Measurements from ENCODE around the gene SCAF4.

GRCh38 chr21:31667639-31668038 lies 64.3 kb downstream of the SCAF4 start:
- TF ChIP-seq, protein P1, sequence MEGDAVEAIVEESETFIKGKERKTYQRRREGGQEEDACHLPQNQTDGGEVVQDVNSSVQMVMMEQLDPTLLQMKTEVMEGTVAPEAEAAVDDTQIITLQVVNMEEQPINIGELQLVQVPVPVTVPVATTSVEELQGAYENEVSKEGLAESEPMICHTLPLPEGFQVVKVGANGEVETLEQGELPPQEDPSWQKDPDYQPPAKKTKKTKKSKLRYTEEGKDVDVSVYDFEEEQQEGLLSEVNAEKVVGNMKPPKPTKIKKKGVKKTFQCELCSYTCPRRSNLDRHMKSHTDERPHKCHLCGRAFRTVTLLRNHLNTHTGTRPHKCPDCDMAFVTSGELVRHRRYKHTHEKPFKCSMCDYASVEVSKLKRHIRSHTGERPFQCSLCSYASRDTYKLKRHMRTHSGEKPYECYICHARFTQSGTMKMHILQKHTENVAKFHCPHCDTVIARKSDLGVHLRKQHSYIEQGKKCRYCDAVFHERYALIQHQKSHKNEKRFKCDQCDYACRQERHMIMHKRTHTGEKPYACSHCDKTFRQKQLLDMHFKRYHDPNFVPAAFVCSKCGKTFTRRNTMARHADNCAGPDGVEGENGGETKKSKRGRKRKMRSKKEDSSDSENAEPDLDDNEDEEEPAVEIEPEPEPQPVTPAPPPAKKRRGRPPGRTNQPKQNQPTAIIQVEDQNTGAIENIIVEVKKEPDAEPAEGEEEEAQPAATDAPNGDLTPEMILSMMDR (IDR thresholded peaks at IDR 0.05), result no peak
- TF ChIP-seq POLR2A (IDR thresholded peaks at IDR 0.05; ENCODE audit: low read depth), result no peak
- TF ChIP-seq POLR2AphosphoS5 (IDR thresholded peaks at IDR 0.05), result no peak
- no peak for TF ChIP-seq EP300 (IDR thresholded peaks at IDR 0.05)

Data from esophagus muscularis mucosa (tissue), 4 donors.